HG02610 (cell line): ENCODE results near the gene PRSS12.

ENCODE experiments used
- ATAC-seq: cut with Tn5 transposase; IDR thresholded peaks from one replicate; pipeline ENCODE4 v1.9.1; 2021; ENCODE audit warnings: mild to moderate bottlenecking, moderate library complexity; ENCODE audit not compliant: unreplicated experiment

The PRSS12 gene

DNA sequence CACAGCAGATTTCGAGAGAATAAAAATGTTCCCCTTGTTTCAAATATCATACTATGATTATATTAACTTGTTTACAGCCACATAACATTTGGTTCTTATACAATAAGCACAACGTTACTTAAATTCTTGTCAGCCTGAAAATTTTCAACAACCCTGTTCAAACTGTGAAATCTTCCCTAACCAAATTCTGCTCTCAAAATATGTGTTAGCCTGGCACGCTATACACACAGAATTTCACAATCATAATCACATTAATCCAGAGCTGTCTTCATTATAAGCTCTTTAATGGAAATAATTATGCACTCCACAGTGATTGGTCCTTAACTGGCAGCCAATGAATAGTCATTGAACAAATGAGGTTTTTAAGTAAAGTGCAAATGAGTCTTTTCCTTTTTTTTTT, 7.3 kb upstream of the PRSS12 start:
- ATAC-seq = no peak

DNA sequence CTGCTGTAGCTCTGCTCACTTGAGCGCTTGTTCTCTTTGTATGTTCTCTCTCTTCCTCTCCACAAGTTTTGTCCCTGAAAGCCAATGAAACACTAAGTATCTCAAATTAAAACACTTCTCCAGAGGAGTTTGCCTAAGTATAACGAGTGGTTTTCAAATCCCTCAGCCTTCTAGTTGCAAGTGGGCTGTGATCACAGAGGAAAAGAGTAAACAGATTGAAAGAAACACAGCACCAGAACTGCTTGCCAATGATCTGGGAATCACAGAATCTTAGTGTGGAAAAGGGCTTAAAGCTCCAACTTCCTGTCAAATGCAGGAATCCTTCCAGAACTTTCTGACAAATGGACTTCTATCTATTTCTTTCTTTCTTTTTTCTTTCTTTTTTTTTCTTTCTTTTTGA, 4.8 kb upstream of the PRSS12 start:
- no peak for ATAC-seq

DNA sequence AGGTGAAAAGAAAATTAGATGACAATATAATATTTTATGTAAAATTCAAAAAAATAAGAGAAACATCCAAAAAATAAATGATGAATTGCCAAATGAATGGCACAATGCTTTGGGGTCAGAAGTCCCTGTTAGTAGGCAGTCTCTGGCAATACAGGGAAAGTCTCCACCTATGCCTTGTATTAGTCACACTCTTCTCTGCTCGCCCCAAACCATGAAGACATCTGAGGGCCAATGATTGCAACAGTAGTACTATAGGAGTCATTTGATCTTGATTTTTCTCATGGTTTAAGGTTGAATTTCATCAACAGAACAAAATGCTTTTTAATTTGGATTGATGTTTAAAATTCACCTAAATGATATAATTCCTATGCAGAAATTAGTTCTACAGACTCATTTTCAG, 3.9 kb upstream of the PRSS12 start:
- no peak for ATAC-seq

DNA sequence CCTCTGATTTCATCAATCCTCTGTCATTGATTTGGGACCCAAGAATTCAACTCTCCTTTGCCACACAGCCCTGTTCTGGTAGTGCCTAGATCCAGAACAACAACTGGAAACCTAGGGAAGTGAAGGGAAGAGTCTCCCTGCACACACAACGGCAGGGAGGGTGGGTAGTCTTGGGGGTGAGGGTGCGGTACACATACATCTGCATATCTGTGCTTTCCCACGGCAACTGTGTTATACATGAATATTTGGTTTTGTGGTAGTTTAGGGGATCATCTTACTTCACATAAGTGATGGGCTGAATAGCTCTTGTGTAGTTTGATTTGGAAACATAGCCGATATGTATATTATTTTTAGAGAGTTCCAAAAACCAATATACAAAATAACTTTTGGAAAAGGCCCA, 3.3 kb upstream of the PRSS12 start:
- ATAC-seq = no peak

DNA sequence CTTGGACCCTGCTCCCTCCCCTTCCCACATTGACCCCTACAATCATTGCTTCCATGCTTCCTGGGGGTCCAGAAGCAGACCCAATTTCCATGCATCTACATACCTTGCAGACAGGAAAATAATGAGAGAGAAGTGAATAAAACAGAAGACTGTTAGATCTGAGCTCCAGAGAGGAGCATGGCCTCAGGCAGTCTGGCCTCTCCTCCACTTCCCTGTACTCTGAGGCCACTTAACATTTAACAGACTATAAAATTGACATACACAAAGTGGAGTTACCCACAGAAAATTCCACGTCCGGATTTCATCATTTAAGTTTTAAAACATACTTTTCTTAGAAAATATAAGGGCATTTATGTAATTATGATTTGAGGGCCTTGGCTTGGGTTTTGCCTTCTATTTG, 2.1 kb upstream of the PRSS12 start:
- no peak for ATAC-seq

DNA sequence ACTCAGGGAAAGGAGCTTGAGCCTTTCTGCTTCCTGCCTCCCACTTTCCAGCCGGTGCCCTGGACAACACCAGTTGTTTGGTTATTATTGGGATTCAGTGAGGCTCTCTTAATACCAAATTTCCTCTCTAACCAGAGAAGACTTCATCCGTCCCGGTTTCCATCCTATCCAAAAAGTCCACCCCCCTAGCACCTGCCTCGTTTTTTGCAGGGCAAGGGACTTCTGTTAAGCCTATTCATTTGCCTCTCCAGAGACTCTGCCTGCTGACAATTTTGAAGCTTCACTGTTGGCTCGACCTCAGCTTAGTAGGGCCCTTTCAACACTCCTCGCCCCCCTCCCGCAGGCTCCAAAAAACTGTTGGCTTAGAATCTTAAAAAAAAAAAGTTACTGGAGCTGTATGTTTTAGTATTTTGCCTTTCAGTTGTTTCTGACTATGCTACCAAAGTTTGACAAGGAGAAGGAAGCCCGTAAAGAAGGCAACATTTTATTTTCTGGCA, 779 bp upstream of the PRSS12 start:
- no peak for ATAC-seq

DNA sequence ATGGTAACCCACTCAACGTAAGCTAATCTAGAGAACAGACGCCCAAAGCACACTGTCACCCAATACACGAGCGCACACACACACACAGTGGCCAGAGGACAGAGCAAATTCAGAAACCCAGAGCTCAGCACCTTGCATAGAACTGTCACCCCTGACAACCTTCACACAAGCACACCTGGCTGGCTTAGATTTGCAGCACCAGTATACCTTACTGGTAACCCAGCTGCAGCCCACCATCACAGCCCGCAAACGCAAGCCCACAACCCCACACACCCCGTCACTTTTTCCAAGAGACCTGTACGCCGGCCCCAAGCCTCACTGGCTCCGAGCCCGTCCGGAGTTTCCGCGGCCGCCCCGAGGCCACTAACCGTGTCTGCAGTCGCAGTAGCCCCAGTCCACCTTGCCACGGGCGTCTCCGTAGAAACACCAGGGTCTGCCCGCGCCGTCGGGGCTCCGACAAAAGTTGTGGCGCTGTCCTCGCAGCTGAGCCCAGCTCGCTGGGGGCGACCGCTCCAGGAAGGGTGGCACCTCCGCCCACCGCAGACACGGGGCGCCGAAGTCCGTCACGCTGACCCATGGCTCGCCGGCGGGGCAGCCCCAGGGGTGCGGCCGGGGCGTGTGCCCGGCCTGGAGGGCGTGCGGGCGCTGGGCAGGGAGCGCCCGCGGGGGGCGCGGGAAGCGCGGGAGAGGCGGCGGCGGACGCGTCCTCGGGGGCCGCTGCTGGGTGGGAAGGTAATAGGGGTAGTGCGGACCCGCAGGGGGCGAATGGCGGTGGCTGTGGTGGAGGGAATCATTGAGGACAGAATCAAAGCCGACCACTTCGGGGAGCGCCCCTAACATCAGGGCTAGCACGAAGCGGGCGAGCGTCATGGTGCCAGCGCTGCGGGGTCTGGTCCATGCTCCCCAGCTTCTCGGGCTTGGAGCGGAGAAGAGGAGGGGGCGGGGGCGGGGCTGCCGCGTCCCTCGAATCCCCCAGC, 664 bp downstream of the PRSS12 start:
- peak; percentile 19 for ATAC-seq

DNA sequence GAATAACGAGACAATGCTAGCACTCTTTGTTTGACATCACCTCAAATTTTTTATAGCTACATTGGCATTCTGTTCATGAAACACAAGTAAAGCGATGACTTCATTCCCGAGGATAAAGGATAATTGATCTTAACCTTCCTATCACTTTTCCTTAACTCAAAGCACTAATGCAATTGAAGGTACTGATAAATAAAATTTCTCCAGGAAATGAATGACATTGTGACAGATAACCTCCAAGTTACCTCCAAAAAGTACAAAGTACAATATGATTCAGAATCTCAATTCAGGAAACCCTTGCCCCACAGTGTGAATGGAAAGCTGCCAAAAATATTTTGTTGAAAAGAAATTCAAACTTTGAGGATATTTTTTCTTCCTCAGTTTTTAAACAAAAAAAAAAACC, 1.8 kb downstream of the PRSS12 start:
- no peak for ATAC-seq

DNA sequence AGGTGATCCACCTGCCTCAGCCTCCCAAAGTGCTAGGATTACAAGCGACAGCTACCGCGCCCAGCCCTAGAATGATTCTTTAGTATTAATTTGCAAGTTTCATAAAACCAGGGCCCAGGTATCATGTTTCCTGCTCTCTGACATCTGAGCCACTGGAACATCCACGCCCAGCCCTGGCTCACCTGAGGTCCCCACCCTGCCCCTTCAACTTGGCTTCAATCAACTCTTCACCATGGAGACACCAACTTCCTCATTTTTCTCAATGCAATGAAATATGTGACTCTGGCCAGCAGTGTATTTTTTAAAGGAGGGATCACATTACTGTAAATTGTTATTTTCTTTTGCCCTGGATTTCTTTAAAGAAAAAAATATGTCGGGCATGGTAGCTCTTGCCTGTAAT, 3.9 kb downstream of the PRSS12 start:
- ATAC-seq = no peak

DNA sequence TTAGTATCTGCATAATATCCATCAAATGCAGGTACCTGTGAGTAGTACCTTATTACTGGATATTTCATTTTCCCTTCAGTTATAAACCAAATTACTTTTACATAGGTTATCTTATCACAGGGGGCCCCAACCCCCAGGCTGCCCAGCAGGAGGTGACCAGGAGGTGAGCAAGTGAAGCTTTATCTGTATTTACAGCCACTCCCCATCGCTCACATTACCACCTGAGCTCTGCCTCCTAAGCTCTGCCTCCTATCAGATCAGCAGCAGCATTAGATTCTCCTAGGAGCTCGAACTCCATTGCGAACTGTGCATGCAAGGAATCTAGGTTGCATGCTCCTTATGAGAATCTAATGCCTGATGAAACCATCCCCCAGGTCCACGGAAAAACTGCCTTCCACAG, 6.3 kb downstream of the PRSS12 start:
- no peak for ATAC-seq

DNA sequence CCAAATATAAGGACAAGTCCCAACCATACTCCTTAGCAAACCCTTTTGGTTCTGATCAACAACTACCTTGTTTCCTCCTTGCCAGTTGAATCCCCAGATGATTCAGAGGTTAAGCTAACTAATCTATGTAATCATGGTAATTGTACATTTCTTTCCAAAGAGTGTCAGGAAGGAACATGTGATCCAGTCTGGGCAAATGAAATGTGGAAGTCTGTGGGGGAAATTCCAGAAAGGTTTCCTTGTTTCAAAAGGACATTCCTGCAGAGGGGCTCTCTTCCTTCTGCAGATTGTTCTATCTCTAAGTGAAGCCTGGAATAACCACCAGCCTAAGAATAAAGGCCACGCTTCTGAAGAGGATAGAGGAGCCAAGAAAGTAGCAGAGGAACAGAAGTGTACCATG, 7.0 kb downstream of the PRSS12 start:
- no peak for ATAC-seq

DNA sequence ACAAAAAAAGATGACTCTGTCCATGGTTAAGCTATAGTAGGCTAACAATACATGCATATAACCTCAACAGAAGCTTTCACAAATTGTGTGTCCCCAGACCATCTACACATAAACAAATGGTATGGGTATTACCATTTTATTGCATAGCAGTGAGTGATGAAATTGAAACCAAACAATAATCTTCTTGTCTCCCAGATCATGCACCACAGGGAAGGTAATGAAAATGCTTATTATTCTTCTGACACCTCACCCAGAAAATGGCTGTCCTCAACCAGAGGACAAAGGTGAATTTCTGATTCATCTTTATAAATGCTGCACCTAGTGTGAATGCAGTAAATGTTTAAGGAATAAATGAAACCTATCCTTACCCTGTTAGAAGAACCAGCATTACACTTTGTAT, 8.0 kb downstream of the PRSS12 start:
- ATAC-seq = no peak

DNA sequence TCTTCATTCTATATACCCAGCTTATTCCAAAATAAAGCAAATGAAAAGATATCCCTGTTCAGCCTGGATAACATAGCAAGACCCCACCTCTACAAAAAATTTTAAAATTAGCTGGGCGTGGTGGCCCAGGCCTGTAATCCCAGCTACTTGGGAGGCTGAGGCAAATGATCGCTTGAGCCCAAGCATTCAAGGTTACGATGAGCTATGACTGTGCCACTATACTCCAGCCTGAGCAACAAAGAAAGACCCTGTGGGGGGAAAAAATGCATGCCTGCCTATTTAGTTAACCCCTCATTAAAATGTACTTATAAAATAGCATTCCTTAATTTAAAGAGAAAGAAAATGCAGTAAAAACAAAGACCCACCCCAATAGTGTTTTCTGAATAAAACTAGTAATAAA, 9.3 kb downstream of the PRSS12 start:
- ATAC-seq = no peak

DNA sequence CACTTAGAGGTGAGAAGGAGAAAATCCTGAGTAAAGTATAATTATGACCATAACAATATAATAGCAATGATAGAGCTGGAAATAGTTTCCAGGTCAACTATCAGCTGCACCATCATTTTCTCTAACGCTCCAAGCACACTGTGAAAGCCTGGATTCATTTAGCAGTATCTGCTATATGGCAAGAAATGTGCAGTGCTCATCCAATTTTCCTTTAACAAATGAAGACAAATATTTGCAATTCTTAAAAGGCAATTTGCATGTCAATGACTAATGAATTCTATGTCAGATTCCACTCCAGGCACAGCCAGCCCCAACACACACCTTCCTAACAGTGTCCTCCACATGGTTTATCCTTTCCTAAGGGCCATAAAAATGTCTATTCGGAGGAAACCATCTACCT, 12.7 kb downstream of the PRSS12 start:
- no peak for ATAC-seq

DNA sequence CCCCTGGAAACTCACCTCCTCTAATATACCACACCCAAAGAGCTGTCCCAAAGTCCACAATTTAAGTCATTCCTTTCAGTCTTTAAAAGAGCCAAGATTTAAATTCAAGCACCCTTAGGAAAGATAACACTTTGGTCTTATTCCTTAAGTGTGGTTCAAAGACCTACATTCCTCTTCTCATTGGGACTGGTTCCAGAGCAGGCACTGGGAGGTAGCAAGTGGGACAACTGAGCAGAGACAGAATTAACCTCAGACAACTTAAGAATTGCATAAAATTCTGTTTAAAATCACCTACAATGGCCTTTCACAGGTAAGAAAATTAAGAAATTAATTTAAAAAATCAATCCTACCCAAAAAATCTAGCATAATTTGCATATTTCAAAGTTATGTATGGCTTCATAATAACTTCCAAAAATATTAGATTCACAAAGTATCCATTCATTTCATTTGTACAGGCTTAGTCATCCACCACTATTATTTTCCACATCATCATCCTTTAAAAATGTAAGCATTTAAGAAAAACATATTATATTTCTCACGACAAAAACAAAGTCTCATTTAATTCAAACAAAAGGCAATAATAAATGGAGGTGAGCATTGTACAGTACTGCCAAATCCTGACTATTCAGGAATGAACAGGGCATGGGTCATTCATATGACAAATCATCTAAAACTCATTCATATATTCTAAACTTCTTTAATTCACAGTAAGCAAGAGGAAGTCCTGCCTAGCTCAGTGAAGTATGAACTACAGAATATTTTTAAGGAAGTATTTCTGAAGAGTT, 13.6 kb downstream of the PRSS12 start:
- no peak for ATAC-seq

DNA sequence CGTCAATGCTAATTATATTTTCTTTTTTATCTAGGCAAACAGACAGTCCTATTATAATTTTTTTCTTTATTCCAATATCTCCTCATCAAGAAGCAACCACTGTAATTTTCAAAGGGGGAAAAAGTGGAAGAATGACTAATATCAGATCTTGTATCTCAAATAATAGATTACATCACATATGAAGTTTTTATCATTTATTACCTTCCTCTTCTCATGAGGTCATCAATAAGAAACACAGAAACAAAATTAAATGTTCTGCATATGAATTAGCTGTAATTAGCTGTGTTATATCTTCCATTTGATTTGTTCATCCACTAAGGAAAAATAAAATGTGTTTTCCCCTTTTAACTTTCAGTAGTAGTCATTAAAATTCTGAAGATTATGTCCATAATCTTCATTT, 14.3 kb downstream of the PRSS12 start:
- ATAC-seq = no peak

DNA sequence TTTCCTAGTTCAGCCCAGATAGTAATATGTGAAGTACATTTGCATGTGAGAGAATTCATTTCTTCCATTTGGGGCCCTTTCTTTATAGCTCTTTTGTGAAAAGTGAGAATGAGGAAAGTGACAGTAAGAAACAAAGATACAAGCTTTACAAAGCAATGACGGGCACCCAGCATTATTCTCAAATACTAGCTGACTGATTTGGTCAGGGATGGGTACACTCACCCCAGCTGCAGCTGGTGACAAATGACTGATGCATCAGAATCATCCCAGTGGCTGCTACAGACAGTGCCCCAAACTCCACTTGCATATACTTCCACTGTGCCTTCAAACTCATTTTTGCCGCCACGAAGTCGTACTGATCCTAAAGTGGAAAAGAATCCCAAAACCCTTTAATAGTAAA, 14.8 kb downstream of the PRSS12 start:
- no peak for ATAC-seq

DNA sequence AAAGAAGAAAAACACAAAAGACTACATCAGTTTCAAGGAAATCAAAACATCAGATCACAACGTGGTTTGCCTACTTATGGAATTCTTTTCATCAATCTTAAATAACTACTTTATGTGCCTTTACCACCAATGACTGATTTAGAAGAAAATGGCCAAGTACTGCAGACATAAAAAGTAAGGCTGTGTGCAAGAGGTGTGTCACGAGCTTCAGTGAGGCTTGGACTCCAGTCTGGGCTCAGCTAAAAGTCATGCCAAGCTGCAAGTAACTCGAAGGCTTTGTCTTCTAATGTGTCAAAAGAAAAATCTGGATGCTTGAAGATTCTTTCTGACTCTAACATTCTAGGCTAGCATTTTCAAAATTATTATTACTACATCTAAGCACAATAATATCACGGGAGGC, 17.0 kb downstream of the PRSS12 start:
- no peak for ATAC-seq

DNA sequence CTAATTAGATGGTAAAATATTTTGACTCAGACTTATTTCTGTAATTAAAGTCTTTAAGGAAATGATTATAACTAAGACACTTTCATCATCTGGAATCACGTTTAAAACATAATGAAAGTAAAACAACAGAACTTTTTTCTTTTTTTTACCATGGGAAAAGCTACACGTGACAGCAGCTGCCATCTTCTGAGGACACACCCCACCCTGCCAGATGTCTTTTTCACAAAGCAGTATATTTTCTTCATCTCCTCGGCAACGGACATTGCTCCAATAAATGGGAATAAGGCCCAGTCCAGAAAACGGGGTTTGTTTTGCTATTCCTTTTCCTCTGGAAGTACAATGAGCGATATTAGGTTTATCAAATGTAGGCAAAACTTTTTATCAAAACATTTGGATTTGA, 17.5 kb downstream of the PRSS12 start:
- ATAC-seq = no peak

DNA sequence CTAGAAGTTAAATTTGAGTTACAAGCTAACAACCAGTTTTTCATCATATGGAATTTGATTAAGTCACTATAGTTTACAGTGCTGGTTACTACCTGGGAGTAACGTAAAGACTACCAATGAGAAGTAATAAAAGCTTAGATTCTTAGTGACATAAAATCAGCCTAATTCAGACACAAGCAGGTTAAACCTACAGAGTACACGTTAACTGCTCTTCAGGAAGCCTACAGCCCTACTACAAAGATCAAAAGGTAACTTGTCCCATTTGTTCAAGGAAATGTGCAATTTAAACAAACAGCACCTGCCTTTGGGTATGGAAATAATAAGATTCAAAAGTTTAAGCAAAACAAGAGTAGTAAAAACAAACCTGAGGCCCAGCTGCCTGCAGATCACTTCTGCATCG, 21.5 kb downstream of the PRSS12 start:
- no peak for ATAC-seq

DNA sequence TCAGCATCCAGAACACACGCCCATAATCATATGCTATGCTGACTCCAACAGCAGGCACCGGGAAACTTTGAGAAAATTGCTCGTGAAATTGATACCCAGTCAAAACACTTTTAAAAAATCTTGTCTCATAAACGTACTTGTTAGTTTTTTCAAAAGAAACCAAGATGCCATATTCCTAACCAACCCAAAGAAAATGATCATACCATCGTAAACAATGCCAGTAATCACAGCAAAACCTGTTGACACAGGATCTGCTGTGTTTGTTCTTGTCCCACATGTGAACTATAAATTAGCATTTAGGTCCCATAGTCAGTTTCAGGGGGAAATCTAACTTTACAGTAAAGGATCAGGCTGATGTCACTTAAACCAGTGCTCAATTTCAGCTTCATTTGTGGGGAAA, 23.0 kb downstream of the PRSS12 start:
- ATAC-seq = no peak
